ENCODE results near the gene SPINK4.

The SPINK4 gene

GRCh38 chr9:33263131-33264002 lies 23.4 kb downstream of the SPINK4 start:
- DNase-seq: peak; percentile 7

- DNase-seq: no peak
Measured at GRCh38 chr9:33264003-33264472, 24.1 kb downstream of the SPINK4 start.

GRCh38 chr9:33264473-33265177 lies 24.7 kb downstream of the SPINK4 start, which contains the start of the genes BAG1 and CHMP5:
Gene BAG1, minus strand, starts transcription at chr9:33264708.
Gene CHMP5, plus strand, starts transcription at chr9:33265049. Its CDS starts 30 bp downstream, at chr9:33265079.
- DNase-seq: peak; percentile 89

- DNase-seq: no peak
Measured at GRCh38 chr9:33265211-33265865, 25.4 kb downstream of the SPINK4 start.

- DNase-seq: no peak
Measured at GRCh38 chr9:33267151-33267767, 27.3 kb downstream of the SPINK4 start.

- no peak for DNase-seq
Measured at GRCh38 chr9:33270146-33270545, 30.2 kb downstream of the SPINK4 start.

GRCh38 chr9:33272061-33272460 lies 32.1 kb downstream of the SPINK4 start:
- DNase-seq: no peak

- no peak for DNase-seq
Measured at GRCh38 chr9:33273266-33273971, 33.5 kb downstream of the SPINK4 start.

GRCh38 chr9:33273972-33274328 lies 34.0 kb downstream of the SPINK4 start:
- DNase-seq: no peak

GRCh38 chr9:33277484-33277883 lies 37.5 kb downstream of the SPINK4 start:
- no peak for DNase-seq

GRCh38 chr9:33285502-33285901 lies 45.5 kb downstream of the SPINK4 start:
- no peak for DNase-seq

GRCh38 chr9:33287087-33287490 lies 47.1 kb downstream of the SPINK4 start:
- DNase-seq: peak; percentile 57

GRCh38 chr9:33288235-33288634 lies 48.3 kb downstream of the SPINK4 start:
- no peak for DNase-seq

GRCh38 chr9:33288828-33289483 lies 49.0 kb downstream of the SPINK4 start:
- no peak for DNase-seq

GRCh38 chr9:33289496-33289895 lies 49.5 kb downstream of the SPINK4 start:
- no peak for DNase-seq

GRCh38 chr9:33289936-33290246 lies 49.9 kb downstream of the SPINK4 start:
- DNase-seq: no peak

- DNase-seq: peak; percentile 77
Measured at GRCh38 chr9:33290247-33291030, 50.5 kb downstream of the SPINK4 start, which contains the start of gene NFX1. Gene NFX1, plus strand, starts transcription at chr9:33290516. Its CDS starts 57 bp downstream, at chr9:33290573.

- DNase-seq: no peak
Measured at GRCh38 chr9:33291031-33291397, 51.0 kb downstream of the SPINK4 start.

- DNase-seq: no peak
Measured at GRCh38 chr9:33291901-33292300, 51.9 kb downstream of the SPINK4 start.

- no peak for DNase-seq
Measured at GRCh38 chr9:33293782-33294181, 53.8 kb downstream of the SPINK4 start.
